Retina (tissue), 1 donor: ENCODE results near the gene AMY2A.
"Not testable (repeated sequence)": the region's sequence is repeated elsewhere in the genome, so short reads cannot be mapped to it uniquely, and the experiment has no call there.

Source experiments
- DNase-seq: peaks from one replicate; pipeline ENCODE4 v3.0.0-alpha.2; 2016

The AMY2A gene

GRCh38 chr1:103616994-103617477 lies at the start of gene AMY2A:
Gene AMY2A (plus strand): TSS chr1:103617427. CDS start chr1:103617441, 14 bp downstream.
- not testable (repeated sequence) for DNase-seq

GRCh38 chr1:103569493-103569892 lies 47.7 kb upstream of the AMY2A start:
- no peak for DNase-seq

GRCh38 chr1:103571289-103571688 lies 45.9 kb upstream of the AMY2A start, which contains the start of gene AMY2B:
Gene AMY2B (plus strand): TSS chr1:103571589. CDS start chr1:103571603, 14 bp downstream.
- not testable (repeated sequence) for DNase-seq

GRCh38 chr1:103576065-103576464 lies 41.2 kb upstream of the AMY2A start:
- no peak for DNase-seq

GRCh38 chr1:103576784-103577183 lies 40.4 kb upstream of the AMY2A start:
- not testable (repeated sequence) for DNase-seq

GRCh38 chr1:103582464-103582863 lies 34.8 kb upstream of the AMY2A start:
- DNase-seq, result no peak

GRCh38 chr1:103583887-103584286 lies 33.3 kb upstream of the AMY2A start:
- DNase-seq, result no peak

- DNase-seq, result no peak
Observed at GRCh38 chr1:103584537-103584936, 32.7 kb upstream of the AMY2A start.

- DNase-seq, result not testable (repeated sequence)
Observed at GRCh38 chr1:103602740-103603139, 14.5 kb upstream of the AMY2A start.

- no peak for DNase-seq
Observed at GRCh38 chr1:103616362-103616761, 865 bp upstream of the AMY2A start.

GRCh38 chr1:103627436-103627835 lies 10.2 kb downstream of the AMY2A start:
- not testable (repeated sequence) for DNase-seq

GRCh38 chr1:103641194-103641593 lies 24.0 kb downstream of the AMY2A start:
- not testable (repeated sequence) for DNase-seq

- DNase-seq, result not testable (repeated sequence)
Observed at GRCh38 chr1:103643908-103644307, 26.7 kb downstream of the AMY2A start.

GRCh38 chr1:103650305-103650704 lies 33.1 kb downstream of the AMY2A start:
- DNase-seq, result not testable (repeated sequence)

- DNase-seq, result not testable (repeated sequence)
Observed at GRCh38 chr1:103650889-103651288, 33.7 kb downstream of the AMY2A start.

GRCh38 chr1:103654133-103654532 lies 36.9 kb downstream of the AMY2A start:
- DNase-seq, result not testable (repeated sequence)

- not testable (repeated sequence) for DNase-seq
Observed at GRCh38 chr1:103655460-103655859, 38.2 kb downstream of the AMY2A start, which contains the start of gene AMY1A. Gene AMY1A (plus strand): TSS chr1:103655760. CDS start chr1:103656331, 571 bp downstream.
